ENCODE data around the gene DDX60. TPM values are rescaled to one million over a fixed set of nuclear protein-coding genes. Genes with fewer than 3 reads are reported as not detected.

The DDX60 gene, protein sequence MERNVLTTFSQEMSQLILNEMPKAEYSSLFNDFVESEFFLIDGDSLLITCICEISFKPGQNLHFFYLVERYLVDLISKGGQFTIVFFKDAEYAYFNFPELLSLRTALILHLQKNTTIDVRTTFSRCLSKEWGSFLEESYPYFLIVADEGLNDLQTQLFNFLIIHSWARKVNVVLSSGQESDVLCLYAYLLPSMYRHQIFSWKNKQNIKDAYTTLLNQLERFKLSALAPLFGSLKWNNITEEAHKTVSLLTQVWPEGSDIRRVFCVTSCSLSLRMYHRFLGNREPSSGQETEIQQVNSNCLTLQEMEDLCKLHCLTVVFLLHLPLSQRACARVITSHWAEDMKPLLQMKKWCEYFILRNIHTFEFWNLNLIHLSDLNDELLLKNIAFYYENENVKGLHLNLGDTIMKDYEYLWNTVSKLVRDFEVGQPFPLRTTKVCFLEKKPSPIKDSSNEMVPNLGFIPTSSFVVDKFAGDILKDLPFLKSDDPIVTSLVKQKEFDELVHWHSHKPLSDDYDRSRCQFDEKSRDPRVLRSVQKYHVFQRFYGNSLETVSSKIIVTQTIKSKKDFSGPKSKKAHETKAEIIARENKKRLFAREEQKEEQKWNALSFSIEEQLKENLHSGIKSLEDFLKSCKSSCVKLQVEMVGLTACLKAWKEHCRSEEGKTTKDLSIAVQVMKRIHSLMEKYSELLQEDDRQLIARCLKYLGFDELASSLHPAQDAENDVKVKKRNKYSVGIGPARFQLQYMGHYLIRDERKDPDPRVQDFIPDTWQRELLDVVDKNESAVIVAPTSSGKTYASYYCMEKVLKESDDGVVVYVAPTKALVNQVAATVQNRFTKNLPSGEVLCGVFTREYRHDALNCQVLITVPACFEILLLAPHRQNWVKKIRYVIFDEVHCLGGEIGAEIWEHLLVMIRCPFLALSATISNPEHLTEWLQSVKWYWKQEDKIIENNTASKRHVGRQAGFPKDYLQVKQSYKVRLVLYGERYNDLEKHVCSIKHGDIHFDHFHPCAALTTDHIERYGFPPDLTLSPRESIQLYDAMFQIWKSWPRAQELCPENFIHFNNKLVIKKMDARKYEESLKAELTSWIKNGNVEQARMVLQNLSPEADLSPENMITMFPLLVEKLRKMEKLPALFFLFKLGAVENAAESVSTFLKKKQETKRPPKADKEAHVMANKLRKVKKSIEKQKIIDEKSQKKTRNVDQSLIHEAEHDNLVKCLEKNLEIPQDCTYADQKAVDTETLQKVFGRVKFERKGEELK (N-terminal part only)
- 1.2 to 3.2 TPM (median 2.6 TPM) in 5 replicates for total RNA-seq (2022; extraction: Qiagen RNA extraction; ENCODE audit: low read depth)

DNA sequence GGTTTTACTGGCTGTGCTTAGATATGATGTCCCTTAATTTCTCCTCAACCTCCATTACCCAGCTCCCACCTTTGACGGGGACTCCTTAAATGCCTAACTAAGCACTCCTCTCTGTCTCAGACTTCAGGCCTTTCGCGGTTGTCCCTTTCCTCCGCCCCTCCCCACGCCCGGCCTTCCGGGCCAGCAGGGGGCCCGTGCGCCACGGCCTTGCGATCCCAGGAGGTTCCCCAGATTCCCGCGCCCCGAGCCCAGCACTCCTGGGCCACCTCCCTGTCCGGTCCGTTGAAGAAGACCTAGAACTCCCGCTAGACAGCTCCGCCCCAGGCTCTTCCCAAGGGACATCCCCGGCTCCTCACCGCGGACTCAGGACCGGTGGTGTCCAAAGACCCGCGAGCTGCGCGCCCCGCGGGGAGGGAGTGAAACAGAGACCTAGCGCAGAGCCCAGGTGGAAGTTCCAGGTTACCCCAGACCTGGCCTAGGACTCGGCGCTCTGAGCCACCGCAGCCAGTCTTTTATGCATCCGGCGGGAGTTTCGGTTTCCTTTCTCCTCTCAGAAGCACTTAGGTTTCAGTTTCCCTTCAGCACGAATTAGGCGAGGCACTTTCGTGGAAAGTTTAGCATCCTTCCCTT lies at the start of gene DDX60:
Gene DDX60 (minus strand): TSS at position 487 of the 630 bp plus-strand sequence. CDS start 7,493 bp downstream, outside the sequence.

Other genes starting within 250 kb of the DDX60 start
- 2.0 to 3.1 TPM (median 2.9 TPM) in 5 replicates for gene ANXA10, start 226.2 kb downstream of the DDX60 start, total RNA-seq (2022; extraction: Qiagen RNA extraction; ENCODE audit: low read depth)
- 6.7 to 9.5 TPM (median 9.3 TPM) in 5 replicates for gene DDX60L, start 161.7 kb upstream of the DDX60 start, total RNA-seq (2022; extraction: Qiagen RNA extraction; ENCODE audit: low read depth)
- 49.3 to 79.3 TPM (median 67.5 TPM) in 5 replicates for gene PALLD, start 178.3 kb upstream of the DDX60 start, total RNA-seq (2022; extraction: Qiagen RNA extraction; ENCODE audit: low read depth)

All from A549 treated with GW870086 at 1 μM for 4 hours (cell line).